HuH-7.5 (cell line): ENCODE measurements around the gene PER2.
A peak's percentile ranks its signal among the peaks of the same experiment; 100 is the strongest.

Experiments
- DNase-seq: peaks from one replicate; pipeline ENCODE4 v3.0.0; 2011; ENCODE audit warnings: low spot score

The PER2 gene

GRCh38 chr2:238263204-238264071, 25.0 kb downstream of the PER2 start:
- DNase-seq = peak; percentile 92

- no peak for DNase-seq
Observed at GRCh38 chr2:238262496-238263122, 25.8 kb downstream of the PER2 start.

GRCh38 chr2:238261718-238262375, 26.6 kb downstream of the PER2 start:
- DNase-seq = no peak

- DNase-seq = no peak
Observed at GRCh38 chr2:238260883-238261282, 27.5 kb downstream of the PER2 start.

- DNase-seq = no peak
Observed at GRCh38 chr2:238259061-238260020, 29.1 kb downstream of the PER2 start.

- DNase-seq = no peak
Observed at GRCh38 chr2:238257786-238258700, 30.4 kb downstream of the PER2 start.

- peak; percentile 86 for DNase-seq
Observed at GRCh38 chr2:238256594-238257104, 31.8 kb downstream of the PER2 start.

- DNase-seq = no peak
Observed at GRCh38 chr2:238256111-238256510, 32.3 kb downstream of the PER2 start.

GRCh38 chr2:238255636-238256035, 32.8 kb downstream of the PER2 start:
- DNase-seq = no peak

- no peak for DNase-seq
Observed at GRCh38 chr2:238255151-238255551, 33.3 kb downstream of the PER2 start.

- no peak for DNase-seq
Observed at GRCh38 chr2:238254095-238254723, 34.2 kb downstream of the PER2 start.

GRCh38 chr2:238252766-238253630, 35.4 kb downstream of the PER2 start:
- no peak for DNase-seq

GRCh38 chr2:238251986-238252385, 36.4 kb downstream of the PER2 start:
- DNase-seq = no peak

GRCh38 chr2:238251331-238251730, 37.1 kb downstream of the PER2 start:
- no peak for DNase-seq

- DNase-seq = no peak
Observed at GRCh38 chr2:238250896-238251295, 37.5 kb downstream of the PER2 start.

GRCh38 chr2:238247841-238248453, 40.5 kb downstream of the PER2 start:
- DNase-seq = no peak

- DNase-seq = no peak
Observed at GRCh38 chr2:238247002-238247822, 41.2 kb downstream of the PER2 start.

- no peak for DNase-seq
Observed at GRCh38 chr2:238244151-238244550, 44.3 kb downstream of the PER2 start.
